Astrocyte (in vitro differentiated cells and primary cell): Measurements from ENCODE around the gene SNX2. TPM values are rescaled to one million over a fixed set of nuclear protein-coding genes. Genes with fewer than 3 reads are reported as not detected.

Experiments
- DNase-seq: peaks from one replicate; pipeline ENCODE4 v3.0.0-alpha.2; 2010; ENCODE audit warnings: low read depth
- FAIRE-seq: peaks from 2 replicates; lab custom pipeline; 2011; peaks lifted over from hg19 to GRCh38; lab: Jason Lieb, UNC
- H2AFZ ChIP-seq: 2 replicates; pipeline ENCODE4 v1.6.0; 2012; ENCODE audit warnings: low read depth, low read length, inconsistent platforms
- H3K27ac ChIP-seq: 2 replicates; pipeline ENCODE4 v1.5.1; 2011; ENCODE audit warnings: low read depth, low read length, inconsistent platforms
- H3K27me3 ChIP-seq: 2 replicates; pipeline ENCODE4 v1.6.0; 2011; ENCODE audit warnings: low read length, inconsistent platforms; ENCODE audit not compliant: insufficient read depth
- H3K36me3 ChIP-seq: 2 replicates; pipeline ENCODE4 v1.5.1; 2011; ENCODE audit warnings: low read length, inconsistent platforms; ENCODE audit not compliant: insufficient read depth
- H3K4me1 ChIP-seq: 2 replicates; pipeline ENCODE4 v1.5.1; 2011; ENCODE audit warnings: low read length, inconsistent platforms; ENCODE audit not compliant: insufficient read depth
- H3K4me2 ChIP-seq: 2 replicates; pipeline ENCODE4 v1.6.0; 2012; ENCODE audit warnings: low read length, inconsistent platforms
- H3K4me3 ChIP-seq: 2 replicates; pipeline ENCODE4 v1.5.1; 2011; ENCODE audit warnings: low read depth, mild to moderate bottlenecking, low read length, inconsistent platforms; ENCODE audit not compliant: insufficient read depth
- H3K79me2 ChIP-seq: 2 replicates; pipeline ENCODE4 v1.6.0; 2012; ENCODE audit warnings: mild to moderate bottlenecking, low read length, inconsistent platforms; ENCODE audit not compliant: insufficient read depth
- H3K9ac ChIP-seq: 2 replicates; pipeline ENCODE4 v1.6.0; 2012; ENCODE audit warnings: mild to moderate bottlenecking, low read length, inconsistent platforms
- H3K9me3 ChIP-seq: 2 replicates; pipeline ENCODE4 v1.5.1; 2012; ENCODE audit warnings: low read depth, mild to moderate bottlenecking, low read length, inconsistent platforms; ENCODE audit not compliant: insufficient read depth
- H4K20me1 ChIP-seq: 2 replicates; pipeline ENCODE4 v1.6.0; 2012; ENCODE audit warnings: low read length, inconsistent platforms; ENCODE audit not compliant: insufficient read depth
- H3K27ac Mint-ChIP-seq: one replicate; pipeline ENCODE4 v1.8.0; 2021; ENCODE audit warnings: mild to moderate bottlenecking, mixed read lengths; ENCODE audit not compliant: unreplicated experiment
- H3K27me3 Mint-ChIP-seq: one replicate; pipeline ENCODE4 v1.8.0; 2021; ENCODE audit warnings: low read depth, mixed read lengths; ENCODE audit not compliant: unreplicated experiment
- H3K36me3 Mint-ChIP-seq: one replicate; pipeline ENCODE4 v1.8.0; 2021; ENCODE audit warnings: low read depth, mixed read lengths; ENCODE audit not compliant: unreplicated experiment
- H3K4me1 Mint-ChIP-seq: one replicate; pipeline ENCODE4 v1.8.0; 2021; ENCODE audit warnings: low read depth, mixed read lengths; ENCODE audit not compliant: unreplicated experiment
- H3K4me3 Mint-ChIP-seq: one replicate; pipeline ENCODE4 v1.8.0; 2021; ENCODE audit warnings: mild to moderate bottlenecking, moderate library complexity, mixed read lengths; ENCODE audit not compliant: unreplicated experiment
- H3K9me3 Mint-ChIP-seq: one replicate; pipeline ENCODE4 v1.8.0; 2021; ENCODE audit warnings: mild to moderate bottlenecking, mixed read lengths; ENCODE audit not compliant: unreplicated experiment
- EZH2 ChIP-seq: IDR thresholded peaks from 2 replicates; pipeline ENCODE4 v1.6.1; 2012; ENCODE audit warnings: mild to moderate bottlenecking, low read length, inconsistent platforms; ENCODE audit not compliant: insufficient read depth
- total RNA-seq: library from RNA; stranded (reverse); gene quantifications from 2 replicates; pipeline ENCODE4 v1.2.1, GENCODE V29; 2021
- TF ChIP-seq, protein P1 (sequence below): IDR thresholded peaks from 2 replicates; pipeline ENCODE4 v1.5.1; 2011; ENCODE audit warnings: low read depth, mild to moderate bottlenecking, inconsistent platforms, low read length, moderate library complexity; ENCODE audit not compliant: insufficient read depth

The SNX2 gene
- total RNA-seq, 1 donor from 2014 or later: 87.2 TPM

DNA sequence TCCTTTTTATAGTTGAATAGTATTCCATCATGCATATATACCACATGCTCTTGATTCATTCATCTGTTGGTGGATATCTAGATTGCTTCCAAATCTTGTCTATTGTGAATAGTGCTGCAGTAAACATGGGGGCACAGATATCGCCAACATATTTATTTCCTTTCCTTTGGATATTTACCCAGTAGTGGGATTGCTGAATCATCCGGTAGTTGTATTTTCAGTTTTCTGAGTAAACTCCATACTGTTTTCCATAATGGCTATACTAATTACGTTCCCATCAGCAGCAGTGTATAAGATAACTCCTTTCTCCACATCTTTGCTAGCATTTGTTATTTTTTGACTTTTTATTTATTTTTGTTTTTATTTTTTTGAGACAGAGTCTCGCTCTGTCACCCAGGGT, 3.3 kb downstream of the SNX2 start:
- no peak for TF ChIP-seq EZH2
- TF ChIP-seq, protein P1, sequence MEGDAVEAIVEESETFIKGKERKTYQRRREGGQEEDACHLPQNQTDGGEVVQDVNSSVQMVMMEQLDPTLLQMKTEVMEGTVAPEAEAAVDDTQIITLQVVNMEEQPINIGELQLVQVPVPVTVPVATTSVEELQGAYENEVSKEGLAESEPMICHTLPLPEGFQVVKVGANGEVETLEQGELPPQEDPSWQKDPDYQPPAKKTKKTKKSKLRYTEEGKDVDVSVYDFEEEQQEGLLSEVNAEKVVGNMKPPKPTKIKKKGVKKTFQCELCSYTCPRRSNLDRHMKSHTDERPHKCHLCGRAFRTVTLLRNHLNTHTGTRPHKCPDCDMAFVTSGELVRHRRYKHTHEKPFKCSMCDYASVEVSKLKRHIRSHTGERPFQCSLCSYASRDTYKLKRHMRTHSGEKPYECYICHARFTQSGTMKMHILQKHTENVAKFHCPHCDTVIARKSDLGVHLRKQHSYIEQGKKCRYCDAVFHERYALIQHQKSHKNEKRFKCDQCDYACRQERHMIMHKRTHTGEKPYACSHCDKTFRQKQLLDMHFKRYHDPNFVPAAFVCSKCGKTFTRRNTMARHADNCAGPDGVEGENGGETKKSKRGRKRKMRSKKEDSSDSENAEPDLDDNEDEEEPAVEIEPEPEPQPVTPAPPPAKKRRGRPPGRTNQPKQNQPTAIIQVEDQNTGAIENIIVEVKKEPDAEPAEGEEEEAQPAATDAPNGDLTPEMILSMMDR: no peak
- peaks cover 6% of the 10 kb centered on the region for H3K4me1 ChIP-seq
- no peak overlapping the region for H3K27ac Mint-ChIP-seq
- no peak overlapping the region for H3K27ac ChIP-seq
- peaks cover 73% of the 10 kb centered on the region for H3K79me2 ChIP-seq
- H3K4me3 ChIP-seq: no peak overlapping the region
- no peaks in the 10 kb centered on the region for H3K27me3 ChIP-seq
- H3K27me3 Mint-ChIP-seq: no peaks in the 10 kb centered on the region
- H3K4me3 Mint-ChIP-seq: peak overlapping the region; percentile 47
- no peaks in the 10 kb centered on the region for H3K36me3 ChIP-seq
- H2AFZ ChIP-seq: no peak overlapping the region
- no peak for DNase-seq
- H3K9me3 ChIP-seq: no peaks in the 10 kb centered on the region
- FAIRE-seq: no peak
- H3K4me1 Mint-ChIP-seq: peaks cover 15% of the 10 kb centered on the region
- no peaks in the 10 kb centered on the region for H3K9me3 Mint-ChIP-seq
- H3K36me3 Mint-ChIP-seq: no peaks in the 10 kb centered on the region
- no peak overlapping the region for H3K9ac ChIP-seq
- peaks cover 34% of the 10 kb centered on the region for H4K20me1 ChIP-seq
- no peak overlapping the region for H3K4me2 ChIP-seq

DNA sequence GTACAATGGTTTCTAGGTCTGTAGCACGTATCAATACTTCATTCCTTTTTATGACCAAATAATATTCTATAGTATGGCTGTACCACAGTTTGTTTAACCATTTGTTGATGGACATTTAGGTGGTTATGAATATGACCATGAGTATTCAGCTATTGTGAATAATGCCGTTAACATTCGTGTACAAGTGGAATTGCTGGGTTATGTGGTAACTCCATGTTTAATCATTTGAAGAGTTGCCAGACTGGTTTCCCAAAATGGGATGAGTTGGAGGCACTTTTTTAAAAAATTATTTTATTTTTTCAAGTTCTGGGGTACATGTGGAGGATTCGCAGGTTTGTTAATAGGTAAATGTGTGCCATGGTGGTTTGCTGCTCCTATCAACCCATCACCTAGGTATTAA, 4.6 kb downstream of the SNX2 start:
- H3K4me2 ChIP-seq: no peak overlapping the region
- H3K36me3 Mint-ChIP-seq: no peaks in the 10 kb centered on the region
- TF ChIP-seq EZH2: no peak
- TF ChIP-seq, protein P1: no peak
- peaks cover 85% of the 10 kb centered on the region for H3K79me2 ChIP-seq
- no peak overlapping the region for H3K4me3 Mint-ChIP-seq
- no peaks in the 10 kb centered on the region for H3K9me3 ChIP-seq
- no peak for DNase-seq
- H3K9me3 Mint-ChIP-seq: no peaks in the 10 kb centered on the region
- no peak overlapping the region for H2AFZ ChIP-seq
- H3K4me1 ChIP-seq: peaks cover 4% of the 10 kb centered on the region
- H3K4me3 ChIP-seq: no peak overlapping the region
- no peak overlapping the region for H3K27ac Mint-ChIP-seq
- H3K9ac ChIP-seq: no peak overlapping the region
- no peak overlapping the region for H3K27ac ChIP-seq
- H3K27me3 ChIP-seq: no peaks in the 10 kb centered on the region
- peaks cover 39% of the 10 kb centered on the region for H4K20me1 ChIP-seq
- H3K36me3 ChIP-seq: no peaks in the 10 kb centered on the region
- FAIRE-seq: no peak
- peaks cover 5% of the 10 kb centered on the region for H3K4me1 Mint-ChIP-seq
- no peaks in the 10 kb centered on the region for H3K27me3 Mint-ChIP-seq

- peaks cover 1% of the 10 kb centered on the region for H3K9me3 ChIP-seq
Observed at GRCh38 chr5:122780296-122780695, 5.4 kb downstream of the SNX2 start.

More at GRCh38 chr5:122780296-122780695, 5.4 kb downstream of the SNX2 start:
- H3K4me2 ChIP-seq: no peak overlapping the region
- no peak overlapping the region for H3K9ac ChIP-seq
- Mint-ChIP-seq H3K4me1 (peaks cover 3% of the 10 kb centered on the region), H3K27me3 (no peaks in the 10 kb centered on the region), H3K27ac (no peak overlapping the region), H3K36me3 (peaks cover 2% of the 10 kb centered on the region), H3K4me3 (no peak overlapping the region), H3K9me3 (no peaks in the 10 kb centered on the region)
- no peak overlapping the region for H3K4me3 ChIP-seq
- no peak for FAIRE-seq
- H3K27ac ChIP-seq: no peak overlapping the region
- peaks cover 3% of the 10 kb centered on the region for H3K4me1 ChIP-seq
- no peaks in the 10 kb centered on the region for H3K36me3 ChIP-seq
- no peaks in the 10 kb centered on the region for H3K27me3 ChIP-seq
- DNase-seq: no peak
- no peak overlapping the region for H2AFZ ChIP-seq
- peaks cover 90% of the 10 kb centered on the region for H3K79me2 ChIP-seq
- no peak for TF ChIP-seq EZH2
- TF ChIP-seq, protein P1: no peak
- peaks cover 38% of the 10 kb centered on the region for H4K20me1 ChIP-seq
